ENCODE data around the gene KRT2. TPM values are rescaled to one million over a fixed set of nuclear protein-coding genes. Genes with fewer than 3 reads are reported as not detected.

The KRT2 gene
- not detected in 2 replicates for total RNA-seq

GRCh38 chr12:52651726-52652261 is at the start of gene KRT2:
Gene KRT2, minus strand, starts transcription at chr12:52652211. Its CDS starts 69 bp downstream, at chr12:52652142.

GRCh38 chr12:52680363-52680762 is 28.4 kb upstream of the KRT2 start, which contains the start of gene KRT1:
Gene KRT1, minus strand, starts transcription at chr12:52680407. Its CDS starts 59 bp downstream, at chr12:52680348.

DNA sequence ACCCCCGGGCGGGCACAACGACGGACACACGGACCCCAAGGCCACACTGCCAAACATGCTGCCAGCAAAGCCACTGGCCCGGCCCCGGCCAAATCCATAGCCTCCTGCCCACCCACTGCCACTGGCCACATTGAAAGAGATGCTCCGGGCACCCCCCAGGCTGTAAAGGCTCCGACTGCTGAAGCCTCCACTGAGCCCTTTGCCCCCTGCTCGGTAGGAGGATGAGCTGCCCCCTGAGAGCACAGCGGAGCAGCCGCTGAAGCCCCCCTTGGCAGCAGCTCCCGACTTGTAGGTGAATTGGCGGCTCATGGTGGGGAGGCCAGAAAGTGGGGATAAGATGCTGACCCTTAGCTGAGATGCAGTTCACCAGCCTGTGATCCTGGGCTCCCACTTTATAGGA is 33.8 kb downstream of the KRT2 start, which contains the start of gene KRT73:
Gene KRT73 (minus strand): TSS at position 344 of the 400 bp plus-strand sequence. CDS start 35 bp downstream, at position 309.

GRCh38 chr12:52600941-52601481 is 51.0 kb downstream of the KRT2 start, which contains the start of gene KRT72:
Gene KRT72, minus strand, starts transcription at chr12:52601463. Its CDS starts 11 bp downstream, at chr12:52601452.

Other genes with a start within 250 kb of the KRT2 start
- gene KRT82, start 245.9 kb downstream of the KRT2 start, total RNA-seq = not detected in 2 replicates
- not detected in 2 replicates for gene KRT75, start 217.8 kb downstream of the KRT2 start, total RNA-seq
- under 0.01 TPM in 1 of 2 replicates, not detected in the other for gene KRT6B, start 200.1 kb downstream of the KRT2 start, total RNA-seq
- gene KRT6C, start 178.4 kb downstream of the KRT2 start, total RNA-seq = not detected in 2 replicates
- gene KRT6A, start 159.0 kb downstream of the KRT2 start, total RNA-seq = not detected in 2 replicates
- 0.22 TPM in 1 of 2 replicates, not detected in the other for gene KRT5, start 131.8 kb downstream of the KRT2 start, total RNA-seq
- gene KRT71, start 99.1 kb downstream of the KRT2 start, total RNA-seq = not detected in 2 replicates
- not detected in 2 replicates for gene KRT74, start 78.4 kb downstream of the KRT2 start, total RNA-seq
- gene KRT72, start 50.7 kb downstream of the KRT2 start, total RNA-seq = not detected in 2 replicates
- gene KRT73, start 33.7 kb downstream of the KRT2 start, total RNA-seq = not detected in 2 replicates
- not detected in 2 replicates for gene KRT1, start 28.2 kb upstream of the KRT2 start, total RNA-seq
- not detected in 2 replicates for gene KRT77, start 51.3 kb upstream of the KRT2 start, total RNA-seq
- gene KRT76, start 125.1 kb upstream of the KRT2 start, total RNA-seq = not detected in 2 replicates
- not detected in 2 replicates for gene KRT3, start 143.9 kb upstream of the KRT2 start, total RNA-seq
- under 0.01 TPM in 1 of 2 replicates, not detected in the other for gene KRT4, start 161.9 kb upstream of the KRT2 start, total RNA-seq
- gene KRT79, start 182.1 kb upstream of the KRT2 start, total RNA-seq = not detected in 2 replicates
- not detected in 2 replicates for gene KRT78, start 196.8 kb upstream of the KRT2 start, total RNA-seq

Data from uterine smooth muscle cell (primary cell).